ENCODE results near the gene PRKN.
"Not testable (repeated sequence)": the region's sequence is repeated elsewhere in the genome, so short reads cannot be mapped to it uniquely, and the experiment has no call there.

The PRKN gene

DNA sequence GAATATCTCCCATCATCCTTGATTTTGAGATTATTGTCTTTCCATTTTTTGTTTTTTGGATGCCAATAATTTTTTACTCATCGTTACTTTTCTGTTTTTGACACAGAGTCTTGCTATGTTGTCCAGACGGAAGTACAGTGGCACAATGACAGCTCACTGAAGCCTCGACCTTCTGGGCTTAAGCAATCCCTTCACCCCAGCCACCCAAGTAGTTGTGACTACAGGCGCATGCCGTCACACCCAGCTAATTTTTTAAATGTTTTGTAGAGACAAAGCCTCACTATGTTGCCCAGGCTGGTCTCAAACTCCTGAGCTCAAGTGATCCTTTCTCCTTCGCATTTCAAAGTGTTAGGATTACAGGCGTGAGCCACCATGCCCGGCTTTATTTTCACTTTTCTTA lies 851.3 kb downstream of the PRKN start:
- DNase-seq, result no peak

DNA sequence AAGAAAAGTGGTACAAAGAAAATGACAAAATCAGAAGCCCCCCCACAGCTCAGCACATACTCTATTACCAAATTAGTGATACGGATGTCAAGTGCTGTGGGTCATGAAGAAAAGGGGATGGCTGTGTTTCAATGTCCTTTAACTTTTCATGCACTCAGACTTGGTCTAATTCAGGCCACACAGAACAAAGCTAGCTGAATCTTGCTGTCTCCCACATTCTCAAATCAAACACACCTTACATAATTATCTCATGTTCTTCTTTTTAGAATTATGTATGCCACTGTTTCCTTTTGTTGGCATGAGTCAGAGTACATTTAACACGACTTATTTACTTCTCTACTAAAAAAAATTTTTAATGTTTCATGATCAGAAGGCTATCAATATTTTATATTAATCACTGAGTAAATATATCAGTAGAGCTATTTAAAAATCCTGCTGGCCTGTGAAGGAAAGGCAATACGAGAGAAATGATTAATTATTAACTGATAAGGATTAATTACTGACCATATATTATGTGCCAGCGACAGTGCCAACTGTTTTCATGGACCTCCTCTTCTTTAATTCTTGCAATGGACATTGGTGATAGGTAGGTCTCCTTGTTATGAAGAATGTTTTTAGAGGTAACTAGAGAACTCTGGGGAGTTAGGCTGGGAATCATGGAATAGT lies 857.2 kb downstream of the PRKN start:
- no peak for DNase-seq

DNA sequence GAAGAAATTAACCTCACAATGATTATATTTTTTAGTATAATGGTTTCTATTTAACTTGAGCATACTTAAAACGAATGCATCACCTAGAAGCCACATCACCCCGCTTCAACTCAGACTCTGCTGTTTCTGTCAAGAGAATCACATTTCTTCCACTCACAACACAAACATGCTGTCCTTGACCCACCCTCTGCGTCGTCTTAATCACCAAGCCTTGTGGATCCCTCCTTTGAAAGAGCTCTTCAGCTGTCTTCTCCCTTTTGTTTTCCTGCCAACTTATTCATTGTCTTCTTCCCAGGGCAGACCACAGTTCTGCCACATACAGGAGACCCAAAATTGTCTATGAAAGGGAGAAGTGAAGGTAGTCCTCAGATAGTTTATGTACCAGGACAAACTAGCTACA lies 858.1 kb downstream of the PRKN start:
- DNase-seq, result no peak

DNA sequence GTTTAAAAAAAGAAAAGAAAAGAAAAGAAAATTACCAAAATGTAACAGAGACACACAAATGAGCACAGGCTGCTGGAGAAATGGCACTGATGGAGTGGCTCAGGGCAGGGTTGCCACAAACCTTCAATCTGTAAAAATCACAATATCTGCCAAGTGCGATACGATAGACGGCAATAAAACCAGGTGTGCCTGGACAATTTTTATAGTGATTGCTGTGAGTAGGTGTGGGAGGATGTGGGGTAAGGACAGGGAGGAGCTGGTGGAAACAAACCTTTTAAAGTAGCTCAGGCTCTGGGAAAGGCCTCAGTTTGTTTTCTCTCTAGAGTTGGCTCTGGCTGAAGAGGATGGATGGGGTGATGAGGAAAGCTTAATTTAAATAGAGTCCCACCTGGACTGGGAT lies 861.0 kb downstream of the PRKN start:
- no peak for DNase-seq

DNA sequence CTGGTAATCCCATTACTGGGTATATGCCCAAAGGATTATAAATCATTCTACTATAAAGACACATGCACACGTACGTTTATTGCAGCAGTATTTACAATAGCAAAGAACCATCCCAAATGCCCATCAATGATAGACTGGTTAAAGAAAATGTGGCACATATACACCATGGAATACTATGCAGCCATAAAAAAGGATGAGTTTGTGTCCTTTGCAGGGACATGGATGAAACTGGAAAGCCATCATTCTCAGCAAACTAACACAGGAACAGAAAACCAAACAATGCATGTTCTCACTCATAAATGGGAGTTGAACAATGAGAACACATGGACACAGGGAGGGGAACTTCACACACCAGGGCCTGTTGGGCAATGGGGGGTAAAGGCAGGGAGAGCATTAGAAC lies 866.5 kb downstream of the PRKN start:
- not testable (repeated sequence) for DNase-seq

DNA sequence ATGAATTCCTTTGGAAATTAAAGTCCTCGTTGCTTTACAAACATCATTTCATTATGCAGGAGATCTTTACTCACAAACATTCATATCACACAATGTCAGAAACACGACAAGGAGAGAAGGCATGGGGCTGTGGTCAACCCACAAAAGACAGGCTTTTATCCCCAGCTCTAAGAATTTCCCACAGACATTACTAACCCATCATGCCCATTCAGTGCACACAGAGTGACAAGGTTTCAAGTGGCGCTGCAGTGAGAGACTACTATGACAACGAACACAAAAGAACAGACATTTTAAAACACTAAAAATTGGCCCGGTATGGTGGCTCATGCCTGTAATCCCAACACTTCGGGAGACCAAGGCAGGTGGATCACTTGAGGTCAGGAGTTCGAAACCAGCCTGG lies 873.9 kb downstream of the PRKN start:
- DNase-seq, result no peak

DNA sequence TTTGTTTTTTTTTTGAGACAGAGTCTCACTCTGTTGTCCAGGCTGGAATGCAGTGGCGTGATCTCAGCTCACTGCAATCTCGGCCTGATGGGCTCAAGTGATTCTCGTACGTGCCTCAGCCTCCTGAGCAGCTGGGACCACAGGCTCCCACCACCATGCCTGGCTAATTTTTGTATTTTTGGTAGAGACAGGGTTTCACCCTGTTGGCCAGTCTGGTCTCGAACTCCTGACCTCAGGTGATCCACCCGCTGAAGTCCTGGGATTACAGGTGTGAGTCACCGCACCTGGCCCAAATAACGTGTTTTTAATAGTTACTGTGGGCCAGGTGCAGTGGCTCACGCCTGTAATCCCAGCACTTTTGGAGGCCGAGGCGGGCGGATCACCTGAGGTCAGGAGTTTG lies 876.1 kb downstream of the PRKN start:
- DNase-seq, result not testable (repeated sequence)

DNA sequence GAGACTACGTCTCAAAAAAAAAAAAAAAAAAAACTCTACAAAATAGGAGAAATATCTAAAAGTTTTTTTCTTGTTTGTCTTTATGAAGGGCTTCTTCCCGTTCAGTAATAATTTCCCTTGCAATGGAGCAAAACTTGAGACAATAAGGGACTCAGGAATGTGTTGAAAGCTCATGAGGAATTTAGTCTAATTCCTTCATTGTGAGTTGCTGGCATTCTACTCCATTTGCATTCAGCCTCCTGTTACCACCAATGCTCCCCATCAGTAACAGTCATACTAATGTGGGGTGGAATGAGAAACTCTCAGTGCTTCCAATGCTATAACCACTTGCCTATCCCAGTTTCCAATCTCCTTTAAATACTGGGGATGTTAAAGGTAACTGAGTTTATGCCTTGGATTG lies 877.0 kb downstream of the PRKN start:
- DNase-seq, result no peak

DNA sequence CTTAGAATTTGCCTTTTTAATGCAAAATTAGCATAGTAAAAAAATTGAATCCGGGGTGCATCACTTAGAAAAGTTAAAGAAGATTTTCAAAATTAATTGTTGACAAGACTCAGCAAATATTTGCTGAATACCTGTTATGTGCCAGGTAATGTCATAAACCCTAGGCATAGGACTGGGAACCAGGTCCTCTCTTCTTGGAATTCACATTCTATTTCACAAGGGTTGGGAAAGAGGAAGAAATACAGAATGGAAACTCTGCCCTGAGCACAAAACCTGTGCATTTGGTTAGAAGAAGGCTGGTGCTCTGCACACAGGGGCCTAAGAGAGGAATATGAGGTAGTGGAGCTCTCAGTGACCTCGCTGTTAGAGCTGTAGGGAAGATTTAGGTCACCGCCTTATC lies 879.9 kb downstream of the PRKN start:
- DNase-seq, result no peak

DNA sequence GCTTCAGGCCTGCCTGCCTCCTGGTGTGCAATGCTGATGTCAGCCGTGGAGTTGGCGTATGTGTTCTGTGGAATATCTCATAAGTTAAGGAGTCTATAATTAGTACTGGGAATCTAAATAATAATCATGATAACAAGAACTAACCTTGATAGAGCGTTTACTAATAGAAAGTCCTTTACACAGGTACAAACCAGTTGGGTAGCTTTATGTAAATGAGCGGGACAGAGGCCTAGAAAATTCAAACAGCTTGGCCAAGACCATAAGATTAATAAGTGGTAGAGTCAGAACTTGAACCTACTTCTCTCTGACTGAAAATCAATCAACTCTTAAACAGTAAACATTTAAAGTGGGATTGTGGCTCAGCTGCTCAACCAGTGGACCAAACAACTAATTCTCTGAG lies 882.8 kb downstream of the PRKN start:
- DNase-seq, result no peak

DNA sequence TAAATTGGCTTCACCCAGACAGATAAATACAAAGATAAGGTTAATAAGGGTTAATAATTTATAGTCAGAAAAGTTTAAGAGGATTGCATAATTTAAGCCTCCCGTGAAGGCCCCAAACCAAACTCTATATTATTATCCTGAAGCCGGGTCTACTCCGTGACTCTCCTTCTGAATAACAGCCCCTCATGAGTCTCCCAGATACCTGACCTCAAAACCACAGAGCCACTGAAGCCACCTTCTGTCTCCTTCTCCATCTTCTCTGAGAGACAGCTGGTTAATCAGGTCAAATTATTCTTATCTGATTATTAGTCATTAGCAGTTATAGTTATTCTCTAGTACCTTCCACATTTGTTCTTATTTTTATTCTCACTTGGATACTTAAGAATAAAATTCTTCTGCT lies 884.5 kb downstream of the PRKN start:
- no peak for DNase-seq

DNA sequence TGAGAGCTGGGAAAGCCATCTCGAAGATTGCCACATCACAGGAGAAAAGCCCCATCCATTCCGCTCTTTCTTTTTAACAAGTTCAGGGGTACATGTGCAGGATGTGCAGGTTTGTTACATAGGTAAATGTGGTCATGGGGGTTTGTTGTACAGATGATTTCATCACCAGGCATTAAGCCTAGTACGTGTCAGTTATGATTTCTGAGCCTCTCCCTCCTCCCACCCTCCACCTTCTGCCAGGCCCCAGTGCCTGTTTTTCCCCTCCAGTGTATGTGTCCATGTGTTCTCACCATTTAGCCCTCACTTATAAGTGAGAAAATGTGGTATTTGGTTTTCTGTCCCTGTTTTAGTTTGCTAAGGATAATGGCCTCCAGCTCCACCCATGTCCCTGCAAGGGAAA lies 887.2 kb downstream of the PRKN start:
- DNase-seq, result no peak

DNA sequence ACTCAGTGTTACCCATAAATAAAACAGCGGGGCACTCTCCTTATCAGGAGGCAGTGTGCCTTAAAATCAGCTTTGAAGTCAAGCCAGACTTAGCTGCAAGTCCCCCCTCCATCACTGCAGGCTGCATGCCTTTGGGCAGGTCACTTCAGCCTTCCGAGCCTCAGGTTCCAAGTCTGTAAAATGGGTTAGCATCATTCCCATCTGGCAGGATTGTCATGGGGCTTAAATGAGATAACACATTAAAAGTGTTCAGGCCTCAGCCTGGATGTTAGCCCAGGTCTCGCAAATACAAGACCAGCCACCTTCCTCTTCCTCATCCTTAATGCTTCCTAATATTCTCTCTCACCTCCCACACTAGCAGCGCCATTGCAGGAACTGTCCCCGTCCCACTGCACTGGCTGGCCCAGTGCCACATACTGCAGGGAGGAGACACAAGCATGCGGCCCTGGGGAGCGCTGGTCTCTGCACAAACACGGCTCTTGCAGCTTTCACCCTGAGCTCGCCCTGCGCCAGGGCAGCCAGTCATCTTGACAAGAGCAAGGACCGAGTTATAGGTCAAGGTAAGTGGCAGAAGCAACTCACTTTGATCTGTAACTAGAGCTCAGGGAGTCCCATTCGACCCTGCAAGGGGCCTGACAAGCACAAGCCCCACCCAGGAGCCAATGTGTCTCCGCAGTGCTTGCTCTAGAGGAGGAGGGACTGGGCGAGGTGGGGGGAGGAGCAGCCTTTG lies 889.1 kb downstream of the PRKN start:
- no peak for DNase-seq

DNA sequence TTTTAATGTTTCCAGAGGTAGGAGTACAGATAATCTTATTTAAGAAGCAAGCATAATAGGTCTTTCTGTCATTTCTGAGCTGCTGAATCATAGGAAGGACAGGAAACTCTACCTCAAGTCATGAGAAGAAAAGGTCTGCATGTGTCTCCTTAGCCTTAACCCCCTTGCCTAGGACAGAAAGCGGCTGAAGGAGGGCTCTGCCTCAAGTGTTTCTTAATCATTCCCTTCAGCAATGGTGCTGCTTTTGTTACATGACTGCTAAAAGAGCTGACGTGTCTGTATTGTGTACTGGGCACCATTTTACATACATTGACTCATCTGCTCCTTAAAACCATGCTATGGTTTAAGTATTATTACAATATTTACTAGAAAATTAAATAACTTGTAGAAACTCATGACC lies 889.7 kb downstream of the PRKN start:
- no peak for DNase-seq

DNA sequence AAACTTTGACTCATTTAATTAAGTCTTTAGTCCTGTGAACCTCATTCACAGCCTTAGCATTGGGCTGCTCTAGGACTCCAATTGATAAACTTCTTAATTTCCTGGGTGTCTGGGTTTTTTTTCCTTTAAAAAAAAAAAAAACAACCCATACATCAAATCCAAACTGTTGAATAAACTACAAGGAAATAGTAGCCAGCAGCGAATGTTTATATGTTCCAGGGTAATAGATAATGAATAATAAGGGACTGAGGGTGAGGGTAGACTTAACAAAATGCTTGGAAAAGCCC lies 890.2 kb downstream of the PRKN start:
- no peak for DNase-seq

DNA sequence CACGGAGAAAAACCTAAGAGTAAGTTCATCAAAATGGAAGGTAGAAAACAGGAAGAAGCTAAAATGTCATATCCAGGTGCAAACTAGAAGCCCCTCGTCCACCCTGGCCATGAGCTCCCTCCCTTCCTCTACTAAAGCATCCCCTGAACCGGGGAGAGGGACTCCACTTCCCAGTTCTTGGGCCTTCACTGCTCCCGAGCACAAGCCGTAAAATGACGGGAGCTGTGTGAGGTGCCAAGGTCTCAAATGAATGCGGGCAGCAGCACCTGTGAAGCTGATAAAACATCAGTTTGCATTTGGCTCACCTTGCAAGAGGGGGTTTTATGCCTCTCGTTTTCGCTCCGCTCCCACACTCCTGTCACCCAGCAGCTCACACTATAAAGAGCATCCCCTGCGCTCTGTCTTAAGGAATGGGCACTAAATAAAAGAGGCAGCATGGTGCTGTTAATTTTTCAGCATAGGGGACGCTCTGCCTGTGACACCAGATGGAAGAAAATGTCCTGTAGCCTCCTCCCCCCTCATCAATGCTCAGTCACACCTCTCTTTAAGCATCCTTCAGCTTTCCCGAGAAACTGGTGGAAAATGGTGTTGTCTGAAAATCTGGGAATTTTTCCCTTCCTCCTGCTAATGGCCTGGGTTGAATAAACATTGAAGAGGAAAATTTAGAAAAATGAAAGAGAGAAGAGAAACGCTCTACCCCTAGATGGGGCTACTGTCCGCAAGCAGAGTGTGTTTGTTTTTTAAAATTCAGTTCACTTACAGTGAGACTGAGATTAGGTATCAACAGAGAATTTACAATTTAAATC lies 890.7 kb downstream of the PRKN start:
- no peak for DNase-seq

DNA sequence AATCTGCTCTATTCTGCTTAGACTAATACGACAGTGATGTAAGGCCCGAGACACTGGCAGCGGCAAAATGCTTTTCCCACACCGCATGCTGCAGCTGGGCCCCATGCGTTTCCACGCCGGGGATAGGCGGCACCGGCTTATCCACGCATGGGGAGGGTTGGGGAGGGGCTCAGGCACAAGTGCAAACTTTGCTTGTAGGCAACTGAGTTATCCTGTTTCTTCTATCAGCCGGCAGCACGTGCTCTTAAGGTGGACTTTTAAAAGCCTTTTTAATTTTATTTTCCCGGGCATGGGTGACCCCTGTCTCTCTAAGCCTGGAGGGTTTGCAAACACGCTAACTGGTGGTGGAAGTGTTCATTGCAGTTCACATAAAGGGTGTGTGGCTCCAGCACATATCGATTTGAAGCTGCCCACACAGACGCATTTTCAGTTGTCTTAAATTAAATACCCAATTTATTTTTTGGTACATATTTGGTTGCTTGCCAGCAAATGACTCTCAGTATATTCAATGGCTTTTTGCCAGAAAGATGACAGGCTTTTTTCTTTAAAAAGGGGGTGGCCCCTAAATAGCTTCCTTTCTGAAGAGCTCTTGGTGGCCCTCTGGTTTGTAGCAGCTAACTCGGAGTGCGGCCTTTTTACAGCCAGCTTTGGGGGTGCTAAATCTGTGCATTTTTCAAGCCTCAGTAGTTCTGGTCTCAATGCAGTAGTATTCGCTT lies 891.9 kb downstream of the PRKN start:
- no peak for DNase-seq

DNA sequence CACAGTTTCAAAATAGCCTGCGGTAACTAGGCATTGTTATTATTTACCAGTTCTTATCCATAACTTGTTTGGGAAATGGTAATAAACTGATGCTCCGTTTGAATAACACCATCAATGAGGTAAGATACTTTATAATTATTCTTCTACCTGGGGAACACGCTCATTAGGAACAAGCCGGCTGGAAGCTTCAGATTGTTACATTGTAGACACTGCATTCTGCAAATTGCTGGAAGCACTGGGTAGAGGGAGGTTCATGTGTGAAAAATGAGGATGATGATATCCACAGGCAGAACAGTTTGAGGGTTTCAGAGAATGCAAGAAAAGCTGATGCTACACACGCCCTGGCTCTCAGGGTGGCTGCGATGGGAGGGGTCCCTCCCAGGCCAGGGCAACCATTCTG lies 893.1 kb downstream of the PRKN start:
- no peak for DNase-seq

DNA sequence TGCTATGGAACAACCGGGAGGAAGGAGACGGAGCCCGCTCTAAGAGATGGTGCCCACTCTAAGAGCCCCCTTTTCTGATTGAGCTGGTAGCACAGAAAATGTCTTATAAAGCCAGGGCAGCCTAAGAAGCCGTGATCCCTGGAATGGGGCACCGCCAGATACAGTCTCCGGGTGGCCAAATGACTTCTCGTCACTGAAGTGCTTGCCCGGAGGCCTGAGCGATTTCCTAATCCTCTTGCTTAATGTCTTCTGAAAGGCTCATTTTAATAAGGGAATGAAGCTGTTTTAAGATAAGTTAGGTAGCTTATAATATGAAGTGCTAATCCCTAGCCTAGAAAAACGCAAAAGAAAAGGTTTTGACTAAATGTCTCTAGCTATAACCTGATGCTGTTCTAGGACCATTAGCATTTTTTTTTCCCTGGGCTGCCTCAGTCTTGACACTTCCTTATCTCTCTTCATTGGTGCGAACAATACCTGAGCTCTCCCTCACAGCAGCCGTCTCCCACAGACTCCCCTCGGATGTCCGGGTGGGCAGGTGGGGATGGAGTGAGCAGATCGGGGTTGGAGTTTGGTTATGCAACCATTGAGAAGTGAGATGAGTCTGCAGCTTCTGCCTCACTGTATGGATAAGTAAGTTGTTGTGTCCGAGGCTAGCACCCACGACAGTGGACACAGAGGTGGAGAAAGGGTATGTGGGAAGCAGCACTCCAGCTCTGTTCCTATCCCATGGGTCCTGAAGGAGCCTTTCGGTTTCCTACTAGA lies 894.3 kb downstream of the PRKN start:
- DNase-seq, result no peak

DNA sequence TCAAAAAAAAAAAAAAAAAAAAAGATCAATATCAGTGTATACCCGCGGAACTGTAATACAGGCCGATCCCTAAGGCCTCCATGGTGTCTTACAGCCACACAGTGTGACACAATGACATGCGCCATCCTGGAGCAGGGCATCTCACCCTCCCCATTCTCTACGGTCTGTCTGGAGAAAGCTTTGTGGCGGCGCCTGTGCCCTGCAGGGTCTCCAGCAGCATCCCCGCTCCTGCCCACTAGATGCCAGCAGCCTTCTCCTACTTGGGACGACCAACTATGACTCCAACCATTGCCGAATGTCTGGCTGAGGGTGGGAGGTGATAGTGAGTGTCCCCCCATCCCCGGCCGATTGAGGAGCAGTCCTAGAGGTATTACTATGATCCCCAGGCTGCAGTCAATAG lies 894.9 kb downstream of the PRKN start:
- no peak for DNase-seq

DNA sequence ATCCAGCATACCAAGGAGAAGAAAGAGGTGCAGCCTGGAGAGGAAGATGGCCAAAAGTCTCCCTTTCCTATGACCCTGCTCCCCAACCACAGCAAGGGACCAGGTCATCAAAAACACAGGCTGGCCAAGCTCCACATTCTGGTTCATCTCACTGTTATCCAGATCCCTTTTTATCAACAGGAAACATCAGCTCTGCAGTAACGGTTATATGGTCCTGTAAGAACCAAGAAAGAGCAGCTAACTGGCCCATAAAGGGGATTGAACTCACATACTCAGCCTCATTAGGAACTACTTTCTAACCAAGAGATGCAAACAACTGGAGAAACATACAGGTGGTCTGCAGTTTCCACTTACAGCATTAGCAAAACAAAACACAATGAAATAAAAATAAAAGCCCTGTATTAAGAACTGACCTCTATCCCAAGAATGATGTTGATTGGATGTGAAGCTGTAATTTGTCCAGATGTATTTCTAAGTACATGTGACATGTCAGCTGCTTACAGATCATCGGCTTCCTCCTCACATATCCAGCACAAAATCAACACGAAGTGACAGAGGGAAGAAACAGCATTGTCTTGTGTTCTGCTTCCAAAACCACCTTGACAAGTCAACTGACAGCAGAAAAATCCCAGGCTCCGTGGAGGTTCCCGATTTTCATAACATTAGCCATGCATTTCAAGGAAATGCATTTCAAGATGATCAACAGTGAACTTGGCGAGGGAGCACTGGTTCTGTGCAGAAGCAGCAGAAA lies 896.5 kb downstream of the PRKN start:
- no peak for DNase-seq

DNA sequence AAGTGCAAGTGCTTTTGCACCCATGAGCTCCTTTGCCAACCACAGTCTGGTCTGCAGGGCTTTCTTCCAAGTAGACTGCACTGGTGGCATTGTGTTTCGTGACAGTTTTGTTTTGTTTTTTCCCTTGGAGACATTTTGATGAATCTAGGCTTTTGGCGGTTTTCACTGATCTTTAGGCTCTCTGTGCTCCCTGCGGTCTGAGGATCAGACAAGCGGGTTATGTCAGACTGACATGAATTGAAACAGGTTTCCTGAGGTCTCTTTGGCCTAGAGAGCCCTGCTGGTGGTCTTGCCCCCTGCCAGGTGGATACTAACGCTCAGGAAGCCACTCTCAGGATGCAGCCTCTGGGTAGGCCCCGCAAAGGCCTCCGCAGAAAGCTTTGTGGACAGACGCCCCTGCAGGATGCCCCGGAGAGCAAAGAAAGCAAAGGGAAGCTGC lies 898.3 kb downstream of the PRKN start:
- DNase-seq, result no peak
